Keratinocyte (primary cell): ENCODE data around the gene NDUFS2.

Source experiments
- EZH2 ChIP-seq: IDR thresholded peaks from one replicate; pipeline ENCODE4 v1.6.1; 2012; ENCODE audit warnings: inconsistent platforms, mild to moderate bottlenecking, low read length, moderate library complexity
- TF ChIP-seq, protein P1 (sequence below), 3 experiments: IDR thresholded peaks in 1 of 3; conservative IDR thresholded peaks in 1 of 3; optimal IDR thresholded peaks in 1 of 3; 2 replicates in 2 of 3; 3 replicates in 1 of 3; pipeline versions ENCODE3 to v1.5.1; 2011; ENCODE audit warnings: low read length in 3 of 3, mild to moderate bottlenecking in 3 of 3, moderate library complexity in 2 of 3, control low read depth in 1 of 3, inconsistent platforms in 1 of 3; ENCODE audit not compliant: insufficient read depth in 2 of 3; ENCODE audit errors: extremely low read depth in 1 of 3

DNA sequence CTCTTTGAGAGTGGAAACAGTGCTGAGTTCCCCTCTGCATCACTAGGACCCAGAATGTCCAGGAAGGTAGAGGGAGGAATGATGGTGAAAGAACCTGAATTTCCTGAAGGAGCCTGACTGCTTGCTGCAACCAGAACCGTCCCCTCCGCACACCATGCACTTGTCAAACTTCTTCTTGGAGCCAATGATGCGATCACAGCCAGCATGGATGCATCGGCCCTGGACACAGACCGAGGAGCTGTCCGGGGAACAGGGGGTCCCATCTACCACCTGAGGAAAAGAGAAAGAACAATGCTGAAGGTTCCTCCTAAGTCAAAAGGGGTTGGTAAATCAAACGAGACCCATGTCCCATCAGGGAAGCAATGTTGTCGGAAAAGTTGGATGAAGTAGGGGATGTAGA is 10.2 kb upstream of the NDUFS2 start:
- TF ChIP-seq, protein P1, sequence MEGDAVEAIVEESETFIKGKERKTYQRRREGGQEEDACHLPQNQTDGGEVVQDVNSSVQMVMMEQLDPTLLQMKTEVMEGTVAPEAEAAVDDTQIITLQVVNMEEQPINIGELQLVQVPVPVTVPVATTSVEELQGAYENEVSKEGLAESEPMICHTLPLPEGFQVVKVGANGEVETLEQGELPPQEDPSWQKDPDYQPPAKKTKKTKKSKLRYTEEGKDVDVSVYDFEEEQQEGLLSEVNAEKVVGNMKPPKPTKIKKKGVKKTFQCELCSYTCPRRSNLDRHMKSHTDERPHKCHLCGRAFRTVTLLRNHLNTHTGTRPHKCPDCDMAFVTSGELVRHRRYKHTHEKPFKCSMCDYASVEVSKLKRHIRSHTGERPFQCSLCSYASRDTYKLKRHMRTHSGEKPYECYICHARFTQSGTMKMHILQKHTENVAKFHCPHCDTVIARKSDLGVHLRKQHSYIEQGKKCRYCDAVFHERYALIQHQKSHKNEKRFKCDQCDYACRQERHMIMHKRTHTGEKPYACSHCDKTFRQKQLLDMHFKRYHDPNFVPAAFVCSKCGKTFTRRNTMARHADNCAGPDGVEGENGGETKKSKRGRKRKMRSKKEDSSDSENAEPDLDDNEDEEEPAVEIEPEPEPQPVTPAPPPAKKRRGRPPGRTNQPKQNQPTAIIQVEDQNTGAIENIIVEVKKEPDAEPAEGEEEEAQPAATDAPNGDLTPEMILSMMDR (optimal IDR thresholded peaks at IDR 0.05 in 1 of 3, IDR thresholded peaks at IDR 0.05 in 1 of 3, conservative IDR thresholded peaks at IDR 0.05 in 1 of 3; ENCODE audit: extremely low read depth in 1 of 3, insufficient read depth in 2 of 3, low read length in 3 of 3): no peak
- no peak for TF ChIP-seq EZH2
